ENCODE measurements around the gene ELAVL1.

Gene ELAVL1

GRCh38 chr19:7912697-7913564, 92.5 kb downstream of the ELAVL1 start:
- DNase-seq (ENCODE audit: low read depth in 2 of 2, low spot score in 1 of 2): no peak

- no peak for DNase-seq (ENCODE audit: low read depth in 2 of 2, low spot score in 1 of 2)
These were observed 93.2 kb downstream of the ELAVL1 start for GRCh38 chr19:7912144-7912696.

- no peak for DNase-seq (ENCODE audit: low read depth in 2 of 2, low spot score in 1 of 2)
These were observed 93.8 kb downstream of the ELAVL1 start for GRCh38 chr19:7911508-7912143.

- no peak for DNase-seq (ENCODE audit: low read depth in 2 of 2, low spot score in 1 of 2)
These were observed 94.9 kb downstream of the ELAVL1 start for GRCh38 chr19:7910321-7911161.

- no peak for DNase-seq (ENCODE audit: low read depth in 2 of 2, low spot score in 1 of 2)
These were observed 95.9 kb downstream of the ELAVL1 start for GRCh38 chr19:7909471-7910067.

GRCh38 chr19:7908742-7909461, 96.5 kb downstream of the ELAVL1 start:
- no peak for DNase-seq (ENCODE audit: low read depth in 2 of 2, low spot score in 1 of 2)
